GM06990 (cell line): ENCODE measurements around the gene CCKAR.

Experiments used
- DNase-seq: peaks from one replicate; pipeline ENCODE4 v3.0.0-alpha.2; 2011; ENCODE audit not compliant: insufficient read length; ENCODE audit errors: extremely low read depth
- H3K27me3 ChIP-seq: replicated peaks from 2 replicates; pipeline ENCODE4 v1.6.0; 2011; ENCODE audit warnings: low read length; ENCODE audit not compliant: control insufficient read depth, insufficient read depth
- H3K36me3 ChIP-seq: 2 replicates; pipeline ENCODE4 v1.5.1; 2011; ENCODE audit warnings: low read length; ENCODE audit not compliant: control insufficient read depth, insufficient read depth
- H3K4me3 ChIP-seq: replicated peaks from 2 replicates; pipeline ENCODE4 v1.5.1; 2011; ENCODE audit warnings: low read depth, mild to moderate bottlenecking, control low read depth, low read length
- TF ChIP-seq, protein P1 (sequence below): IDR thresholded peaks from 2 replicates; pipeline ENCODE4 v1.5.1; 2011; ENCODE audit warnings: low read length, control low read depth, mild to moderate bottlenecking, inconsistent platforms; ENCODE audit not compliant: insufficient read depth, poor library complexity, severe bottlenecking

CCKAR gene

DNA sequence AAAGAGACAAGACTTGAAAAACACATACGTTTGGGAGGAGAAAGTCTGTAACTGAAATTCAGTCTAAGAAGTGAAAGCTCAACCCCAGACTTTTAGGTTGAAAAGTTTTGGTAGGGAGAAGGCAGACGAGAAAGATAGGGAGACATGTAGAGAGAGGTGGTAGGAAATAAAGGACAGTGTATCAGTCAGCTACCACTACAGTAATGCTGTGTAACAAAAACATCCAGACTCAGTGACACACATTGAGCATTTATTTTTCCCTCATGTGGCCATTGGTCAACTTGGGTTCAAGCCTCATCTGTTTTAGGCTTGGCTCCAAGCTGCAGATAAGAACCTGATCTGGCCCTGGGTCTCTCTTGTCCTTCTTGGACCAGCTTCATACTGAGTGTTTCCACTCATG, 26.9 kb downstream of the CCKAR start:
- Histone ChIP-seq H3K36me3 (no peaks in the 10 kb centered on the region), H3K4me3 (no peak overlapping the region), H3K27me3 (no peaks in the 10 kb centered on the region; the same call in none of the 2 replicates)
- DNase-seq = no peak
- TF ChIP-seq, protein P1, sequence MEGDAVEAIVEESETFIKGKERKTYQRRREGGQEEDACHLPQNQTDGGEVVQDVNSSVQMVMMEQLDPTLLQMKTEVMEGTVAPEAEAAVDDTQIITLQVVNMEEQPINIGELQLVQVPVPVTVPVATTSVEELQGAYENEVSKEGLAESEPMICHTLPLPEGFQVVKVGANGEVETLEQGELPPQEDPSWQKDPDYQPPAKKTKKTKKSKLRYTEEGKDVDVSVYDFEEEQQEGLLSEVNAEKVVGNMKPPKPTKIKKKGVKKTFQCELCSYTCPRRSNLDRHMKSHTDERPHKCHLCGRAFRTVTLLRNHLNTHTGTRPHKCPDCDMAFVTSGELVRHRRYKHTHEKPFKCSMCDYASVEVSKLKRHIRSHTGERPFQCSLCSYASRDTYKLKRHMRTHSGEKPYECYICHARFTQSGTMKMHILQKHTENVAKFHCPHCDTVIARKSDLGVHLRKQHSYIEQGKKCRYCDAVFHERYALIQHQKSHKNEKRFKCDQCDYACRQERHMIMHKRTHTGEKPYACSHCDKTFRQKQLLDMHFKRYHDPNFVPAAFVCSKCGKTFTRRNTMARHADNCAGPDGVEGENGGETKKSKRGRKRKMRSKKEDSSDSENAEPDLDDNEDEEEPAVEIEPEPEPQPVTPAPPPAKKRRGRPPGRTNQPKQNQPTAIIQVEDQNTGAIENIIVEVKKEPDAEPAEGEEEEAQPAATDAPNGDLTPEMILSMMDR = no peak

DNA sequence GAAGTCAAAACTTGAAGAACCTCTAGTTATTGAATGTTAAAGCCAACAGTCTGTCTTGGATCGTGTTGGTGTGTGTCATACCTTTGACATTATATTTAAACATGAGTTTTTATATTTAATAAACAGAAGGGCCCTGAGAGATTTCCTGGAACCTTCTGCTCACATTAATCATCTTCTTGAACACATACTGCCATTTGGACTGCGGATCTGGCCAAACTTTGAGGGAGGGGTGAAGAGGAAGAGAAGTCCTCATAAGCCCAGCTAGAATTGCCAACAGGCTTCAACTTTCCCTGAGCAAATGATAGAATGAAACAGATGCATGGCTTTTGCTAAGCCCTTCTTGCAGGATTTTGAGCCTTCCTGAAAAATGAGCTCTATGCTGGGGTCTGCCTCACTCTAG, 27.4 kb downstream of the CCKAR start:
- no peak overlapping the region for H3K4me3 ChIP-seq
- no peak for DNase-seq

GRCh38 chr4:26459756-26460530, 30.3 kb downstream of the CCKAR start:
- TF ChIP-seq, protein P1 = no peak
- Histone ChIP-seq H3K4me3 (no peak overlapping the region), H3K27me3 (no peaks in the 10 kb centered on the region; the same call in 1 of the 2 replicates), H3K36me3 (no peaks in the 10 kb centered on the region)
- DNase-seq = no peak

More for the DNA sequence above, 27.4 kb downstream of the CCKAR start:
- no peaks in the 10 kb centered on the region; the same call in 1 of the 2 replicates for H3K27me3 ChIP-seq
- no peaks in the 10 kb centered on the region for H3K36me3 ChIP-seq
- TF ChIP-seq, protein P1 = no peak

GRCh38 chr4:26459054-26459755, 31.1 kb downstream of the CCKAR start:
- TF ChIP-seq, protein P1 = peak; percentile 68
- Histone ChIP-seq H3K27me3 (no peaks in the 10 kb centered on the region; the same call in 1 of the 2 replicates), H3K36me3 (no peaks in the 10 kb centered on the region), H3K4me3 (no peak overlapping the region; the same call in 1 of the 2 replicates)
- DNase-seq = peak; percentile 37

DNA sequence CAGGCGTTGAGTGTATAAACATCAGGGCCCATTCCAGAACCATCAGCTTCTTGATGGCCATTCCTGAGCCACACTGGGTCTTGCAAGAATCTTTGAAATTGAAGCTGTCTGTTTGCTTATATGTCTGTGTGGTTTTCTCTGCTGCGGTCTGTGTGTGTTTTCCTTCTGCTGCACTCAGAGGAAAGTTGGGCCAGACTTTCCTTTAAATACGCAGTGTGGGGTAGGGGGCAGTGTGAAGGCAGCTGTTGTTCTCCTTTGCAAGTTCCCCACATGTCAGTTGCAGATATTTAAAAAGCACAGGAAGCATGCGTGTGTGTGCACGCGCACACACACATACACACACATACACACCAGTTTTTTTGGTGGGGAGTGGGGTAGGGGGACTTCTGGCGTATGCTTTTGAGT, 32.1 kb downstream of the CCKAR start:
- H3K27me3 ChIP-seq = no peaks in the 10 kb centered on the region; the same call in 1 of the 2 replicates
- no peaks in the 10 kb centered on the region for H3K36me3 ChIP-seq
- no peak overlapping the region for H3K4me3 ChIP-seq
- TF ChIP-seq, protein P1 = no peak
- no peak for DNase-seq
